ENCODE measurements around the gene PPM1L. TPM values are rescaled to one million over a fixed set of nuclear protein-coding genes. Genes with fewer than 3 reads are reported as not detected.
"Not testable (repeated sequence)": the region's sequence is repeated elsewhere in the genome, so short reads cannot be mapped to it uniquely, and the experiment has no call there.

PPM1L gene
- 24.2 TPM for total RNA-seq
- 20.2 TPM for polyA plus RNA-seq

DNA sequence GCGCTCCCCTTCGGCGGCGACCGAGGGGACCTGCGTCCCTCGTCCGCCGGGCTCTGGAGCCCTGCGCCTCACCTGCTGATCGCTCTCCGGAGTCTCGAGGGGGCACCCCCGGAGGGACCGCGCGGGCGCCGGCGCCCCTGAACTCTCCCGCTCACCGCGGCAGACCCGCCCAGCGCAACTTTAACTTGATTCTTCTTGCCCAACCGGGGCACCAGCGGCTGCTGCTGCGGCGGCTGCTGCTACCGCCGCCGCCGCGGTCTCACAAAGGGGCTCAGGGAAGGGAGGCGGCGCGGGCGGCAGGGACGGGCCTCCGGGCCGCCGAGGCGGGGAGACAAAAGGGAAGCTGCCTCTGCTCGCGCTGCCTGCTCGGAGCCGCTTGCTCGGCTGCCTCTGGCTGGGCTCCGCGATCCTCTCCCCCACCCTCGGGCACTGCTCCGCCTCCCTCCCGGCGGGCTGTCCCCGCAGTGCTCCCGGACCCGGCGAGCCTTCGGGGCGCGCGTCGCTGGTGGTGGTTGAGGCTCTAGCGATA lies at the start of gene PPM1L:
TSS of gene PPM1L (plus strand) at position 456 of the 529 bp plus-strand sequence.
- under 1% methylated on average over 64 of the region's 64 CpGs for WGBS

GRCh38 chr3:160707187-160707794 lies 48.7 kb upstream of the PPM1L start:
- 25% methylated on average over 4 of the region's 4 CpGs for WGBS
- Histone ChIP-seq H3K4me1 (ENCODE audit: insufficient read depth) (no peaks in the 10 kb centered on the region), H3K36me3 (ENCODE audit: insufficient read depth) (no peaks in the 10 kb centered on the region), H3K4me3 (ENCODE audit: low read depth, low read length) (no peak overlapping the region), H3K27ac (ENCODE audit: low read depth) (no peak overlapping the region)
- DNase-seq (ENCODE audit: extremely low spot score) = peak; percentile 7

More for the DNA sequence above, at the start of gene PPM1L:
- peak within 1 kb of the TSS; percentile 90 for H3K27ac ChIP-seq (ENCODE audit: low read depth)
- H3K4me1 ChIP-seq (ENCODE audit: insufficient read depth) = peaks cover 1% of the 10 kb centered on the region
- no peaks in the 10 kb centered on the region for H3K36me3 ChIP-seq (ENCODE audit: insufficient read depth)
- peak within 1 kb of the TSS; percentile 81 for H3K4me3 ChIP-seq (ENCODE audit: low read depth, low read length)
- DNase-seq (ENCODE audit: extremely low spot score) = peak; percentile 13

DNA sequence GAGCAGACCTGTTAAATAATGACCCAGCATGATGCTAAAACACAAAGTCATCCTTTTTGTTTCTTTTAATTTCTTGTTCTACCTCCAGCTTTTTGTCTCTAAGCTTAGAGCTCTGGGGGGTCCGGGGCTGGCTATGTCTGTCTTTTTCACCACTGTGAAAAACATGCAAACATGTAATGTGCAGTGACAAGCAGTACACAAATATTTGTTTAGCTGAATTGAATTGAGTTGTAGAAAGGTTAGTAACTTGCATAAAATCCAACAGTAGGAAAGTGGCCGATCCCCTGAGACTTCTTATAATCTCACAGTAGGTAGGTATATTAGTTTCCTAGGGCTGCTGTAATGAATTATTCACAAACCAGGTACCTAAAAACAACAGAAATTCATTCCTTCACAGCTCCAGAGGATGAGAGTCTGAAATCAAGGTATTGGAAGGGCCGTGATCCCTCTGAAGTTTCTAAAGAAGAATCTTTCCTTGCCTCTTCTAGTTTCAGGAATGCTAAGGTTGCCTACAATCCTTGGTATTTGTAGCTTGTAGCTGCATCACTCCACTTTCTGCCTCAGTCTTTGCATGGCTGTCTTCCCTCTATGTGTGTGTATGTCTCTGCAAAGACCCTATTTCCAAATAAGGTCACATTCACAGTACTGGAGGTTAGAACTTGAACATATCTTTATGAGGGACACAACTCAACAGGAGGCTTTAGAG lies 46.4 kb upstream of the PPM1L start:
- H3K4me1 ChIP-seq (ENCODE audit: insufficient read depth) = no peaks in the 10 kb centered on the region
- WGBS = 87% methylated on average over 3 of the region's 3 CpGs

GRCh38 chr3:160713144-160713543 lies 42.9 kb upstream of the PPM1L start:
- H3K4me3 ChIP-seq (ENCODE audit: low read depth, low read length); H3K4me1 ChIP-seq (ENCODE audit: insufficient read depth); H3K27ac ChIP-seq (ENCODE audit: low read depth); DNase-seq (ENCODE audit: extremely low spot score); H3K36me3 ChIP-seq (ENCODE audit: insufficient read depth): not testable (repeated sequence)
- 90% methylated on average over 3 of the region's 3 CpGs for WGBS

More for the DNA sequence above, 46.4 kb upstream of the PPM1L start:
- DNase-seq (ENCODE audit: extremely low spot score) = no peak
- H3K36me3 ChIP-seq (ENCODE audit: insufficient read depth) = no peaks in the 10 kb centered on the region
- no peak overlapping the region for H3K27ac ChIP-seq (ENCODE audit: low read depth)
- no peak overlapping the region for H3K4me3 ChIP-seq (ENCODE audit: low read depth, low read length)

- Histone ChIP-seq H3K4me3 (ENCODE audit: low read depth, low read length) (no peak overlapping the region), H3K36me3 (ENCODE audit: insufficient read depth) (no peaks in the 10 kb centered on the region), H3K27ac (ENCODE audit: low read depth) (no peak overlapping the region), H3K4me1 (ENCODE audit: insufficient read depth) (no peaks in the 10 kb centered on the region)
- DNase-seq (ENCODE audit: extremely low spot score) = no peak
- 92% methylated on average over 11 of the region's 11 CpGs for WGBS
These were observed 36.3 kb upstream of the PPM1L start for GRCh38 chr3:160719710-160720109.

DNA sequence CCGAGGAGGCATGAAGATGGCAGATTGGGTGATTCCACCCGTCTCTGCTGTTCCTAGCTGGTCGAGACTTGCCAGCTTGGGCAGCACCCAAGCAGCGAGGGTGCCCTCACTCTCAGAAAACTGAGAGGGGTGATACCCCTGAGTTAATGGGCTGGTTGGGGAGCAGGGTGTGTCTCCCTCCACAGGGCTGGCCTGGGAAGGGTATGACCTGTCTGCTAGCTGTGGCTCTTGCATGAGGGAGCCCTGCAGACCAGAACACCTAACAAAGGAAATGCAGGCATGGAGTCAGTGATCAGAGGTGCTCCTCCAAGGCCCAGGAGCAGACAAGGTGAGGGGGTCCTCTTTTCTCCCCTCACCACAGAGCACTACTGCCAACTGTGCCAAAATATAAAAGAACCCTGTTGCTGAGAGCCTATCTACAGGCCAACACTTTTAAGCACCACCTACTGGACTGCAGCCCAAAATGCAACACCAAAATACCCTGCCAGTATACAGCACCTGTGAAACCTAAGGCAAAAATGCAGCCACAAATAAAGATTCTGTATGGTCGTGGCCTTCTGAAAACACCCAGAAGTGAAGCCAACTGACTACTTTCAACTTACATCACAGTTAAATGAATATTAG lies 35.8 kb upstream of the PPM1L start:
- no peak overlapping the region for H3K4me3 ChIP-seq (ENCODE audit: low read depth, low read length)
- no peaks in the 10 kb centered on the region for H3K4me1 ChIP-seq (ENCODE audit: insufficient read depth)
- no peak overlapping the region for H3K27ac ChIP-seq (ENCODE audit: low read depth)
- H3K36me3 ChIP-seq (ENCODE audit: insufficient read depth) = no peaks in the 10 kb centered on the region
- DNase-seq (ENCODE audit: extremely low spot score) = no peak
- 89% methylated on average over 5 of the region's 5 CpGs for WGBS

DNA sequence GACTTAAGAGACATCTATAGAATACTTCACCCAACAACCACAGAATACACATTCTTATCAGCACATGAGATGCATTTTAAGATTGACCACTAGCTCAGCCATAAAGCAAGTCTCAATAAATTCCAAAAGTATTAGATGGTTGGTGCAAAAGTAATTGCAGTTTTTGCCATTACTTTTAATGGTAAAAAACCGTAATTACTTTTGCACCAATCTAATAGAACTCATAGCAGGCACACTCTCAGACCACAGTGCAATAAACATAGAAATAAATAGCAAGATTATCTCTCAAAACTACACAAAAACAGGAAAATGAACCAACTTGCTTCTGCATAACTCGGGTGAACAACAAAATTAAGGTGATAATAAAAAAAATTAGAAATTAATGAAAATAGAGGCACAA lies 33.7 kb upstream of the PPM1L start:
- Histone ChIP-seq H3K4me1 (ENCODE audit: insufficient read depth) (no peaks in the 10 kb centered on the region), H3K4me3 (ENCODE audit: low read depth, low read length) (no peak overlapping the region), H3K27ac (ENCODE audit: low read depth) (no peak overlapping the region), H3K36me3 (ENCODE audit: insufficient read depth) (no peaks in the 10 kb centered on the region)
- 82% methylated on average over 2 of the region's 2 CpGs for WGBS
- DNase-seq (ENCODE audit: extremely low spot score) = no peak

DNA sequence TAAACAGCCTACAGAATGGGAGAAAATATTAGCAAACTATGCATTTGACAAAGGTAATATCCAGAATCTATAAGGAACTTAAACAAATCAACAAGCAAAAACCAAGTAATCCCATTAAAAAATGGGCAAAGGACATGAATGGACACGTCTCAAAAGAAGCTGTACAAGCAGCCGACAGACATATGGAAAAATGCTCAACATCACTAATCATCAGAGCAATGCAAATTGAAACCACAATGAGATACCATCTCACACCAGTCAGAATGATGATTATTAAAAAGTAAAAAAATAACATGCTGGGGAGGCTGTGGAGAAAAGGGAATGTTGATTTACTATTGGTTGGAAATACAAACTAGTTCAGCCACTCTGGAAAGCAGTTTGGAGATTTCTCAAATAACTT lies 30.7 kb upstream of the PPM1L start:
- DNase-seq (ENCODE audit: extremely low spot score) = no peak
- H3K4me1 ChIP-seq (ENCODE audit: insufficient read depth) = no peaks in the 10 kb centered on the region
- no peak overlapping the region for H3K27ac ChIP-seq (ENCODE audit: low read depth)
- WGBS = 82% methylated on average over 2 of the region's 2 CpGs
- H3K36me3 ChIP-seq (ENCODE audit: insufficient read depth) = no peaks in the 10 kb centered on the region
- no peak overlapping the region for H3K4me3 ChIP-seq (ENCODE audit: low read depth, low read length)

DNA sequence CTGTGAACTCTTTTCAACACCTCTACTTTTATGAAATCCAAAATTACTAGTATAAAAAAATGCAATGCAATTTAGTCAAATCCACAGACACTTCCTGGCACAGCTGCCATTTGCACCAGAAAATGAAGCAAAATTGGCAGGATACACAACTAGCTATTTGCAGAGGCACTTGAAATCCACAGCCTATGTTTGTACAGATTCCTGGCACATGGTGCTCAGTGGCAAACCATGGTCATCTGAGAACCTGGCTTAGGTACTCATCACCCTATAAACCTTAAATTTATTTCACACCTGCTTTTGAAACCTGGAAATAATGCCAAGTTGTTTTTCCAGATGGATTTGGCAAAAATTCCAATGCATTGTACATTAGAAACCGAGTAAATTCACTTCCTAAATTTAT lies 20.2 kb upstream of the PPM1L start:
- no peaks in the 10 kb centered on the region for H3K36me3 ChIP-seq (ENCODE audit: insufficient read depth)
- no peak overlapping the region for H3K27ac ChIP-seq (ENCODE audit: low read depth)
- no peak overlapping the region for H3K4me3 ChIP-seq (ENCODE audit: low read depth, low read length)
- no peaks in the 10 kb centered on the region for H3K4me1 ChIP-seq (ENCODE audit: insufficient read depth)
- 34% methylated on average over 1 of the region's 1 CpG for WGBS
- no peak for DNase-seq (ENCODE audit: extremely low spot score)

DNA sequence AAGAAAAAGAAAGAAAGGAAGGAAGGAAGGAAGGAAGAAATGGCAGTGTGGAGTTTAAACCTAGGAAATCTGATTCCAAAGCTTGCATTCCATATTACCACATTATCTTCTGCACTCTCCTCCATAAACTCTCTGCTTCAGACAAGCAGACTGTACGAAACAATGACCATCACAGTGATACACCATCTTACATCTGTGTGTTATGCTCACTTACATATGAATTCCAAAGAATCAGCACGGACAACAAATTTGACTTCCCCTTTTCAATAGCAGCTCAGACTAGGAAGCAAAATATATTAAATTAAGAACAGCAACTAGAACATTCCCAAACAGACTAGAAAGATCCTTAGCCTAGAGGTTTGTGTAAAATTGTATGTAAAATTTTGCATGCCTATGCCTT lies 18.0 kb upstream of the PPM1L start:
- H3K27ac ChIP-seq (ENCODE audit: low read depth) = no peak overlapping the region
- no peak for DNase-seq (ENCODE audit: extremely low spot score)
- H3K4me1 ChIP-seq (ENCODE audit: insufficient read depth) = no peaks in the 10 kb centered on the region
- H3K36me3 ChIP-seq (ENCODE audit: insufficient read depth) = no peaks in the 10 kb centered on the region
- 65% methylated on average over 2 of the region's 2 CpGs for WGBS
- H3K4me3 ChIP-seq (ENCODE audit: low read depth, low read length) = no peak overlapping the region

DNA sequence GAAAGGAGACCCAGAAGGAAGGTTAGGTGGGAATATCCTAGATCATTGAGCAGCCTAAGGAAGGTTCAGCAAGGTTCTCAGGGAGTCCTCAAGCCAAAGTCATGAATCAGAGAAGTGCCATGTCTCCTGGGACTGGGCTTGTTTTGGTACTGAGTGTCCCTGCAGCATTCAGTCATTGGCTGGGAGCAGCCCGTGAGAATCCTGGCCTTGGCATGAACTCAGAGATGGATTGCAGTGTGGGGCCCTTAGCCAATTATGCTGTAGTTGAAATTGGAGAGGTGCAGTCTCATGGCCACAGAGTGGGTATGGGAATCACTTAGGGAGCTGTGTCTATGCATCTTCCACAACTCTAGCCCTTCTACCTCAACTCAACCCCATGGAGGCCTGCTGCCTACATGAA lies 17.0 kb upstream of the PPM1L start:
- DNase-seq (ENCODE audit: extremely low spot score) = no peak
- no peak overlapping the region for H3K27ac ChIP-seq (ENCODE audit: low read depth)
- H3K4me3 ChIP-seq (ENCODE audit: low read depth, low read length) = no peak overlapping the region
- no peaks in the 10 kb centered on the region for H3K4me1 ChIP-seq (ENCODE audit: insufficient read depth)
- WGBS = 26% methylated on average over 1 of the region's 1 CpG
- no peaks in the 10 kb centered on the region for H3K36me3 ChIP-seq (ENCODE audit: insufficient read depth)

DNA sequence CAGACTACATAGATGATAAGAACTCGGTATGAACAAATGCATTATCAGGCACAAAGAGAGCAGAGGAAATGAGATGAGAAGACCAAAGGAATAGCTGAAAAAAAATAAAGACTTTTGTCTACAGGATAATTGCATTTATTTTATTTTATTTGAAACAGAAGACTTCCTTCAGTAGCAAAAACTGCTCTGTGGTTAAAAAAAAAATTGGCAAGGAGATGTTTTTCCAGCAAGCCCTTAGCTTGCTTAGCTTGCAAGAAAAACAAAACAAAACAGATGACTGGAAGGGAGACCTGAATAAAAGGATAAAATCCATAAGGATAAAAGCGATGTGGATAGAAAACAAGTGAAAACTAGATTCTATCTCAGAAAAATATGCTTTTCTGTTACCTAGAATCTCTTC lies 9.1 kb upstream of the PPM1L start:
- H3K4me1 ChIP-seq (ENCODE audit: insufficient read depth) = no peaks in the 10 kb centered on the region
- H3K4me3 ChIP-seq (ENCODE audit: low read depth, low read length) = no peak overlapping the region
- no peak for DNase-seq (ENCODE audit: extremely low spot score)
- no peaks in the 10 kb centered on the region for H3K36me3 ChIP-seq (ENCODE audit: insufficient read depth)
- WGBS = 60% methylated on average over 2 of the region's 2 CpGs
- no peak overlapping the region for H3K27ac ChIP-seq (ENCODE audit: low read depth)

- Histone ChIP-seq H3K27ac (ENCODE audit: low read depth) (no peak overlapping the region), H3K4me3 (ENCODE audit: low read depth, low read length) (no peak overlapping the region), H3K4me1 (ENCODE audit: insufficient read depth) (no peaks in the 10 kb centered on the region), H3K36me3 (ENCODE audit: insufficient read depth) (no peaks in the 10 kb centered on the region)
- DNase-seq (ENCODE audit: extremely low spot score) = no peak
- WGBS = 33% methylated on average over 1 of the region's 1 CpG
These were observed 8.6 kb upstream of the PPM1L start for GRCh38 chr3:160747422-160747821.

- DNase-seq (ENCODE audit: extremely low spot score) = no peak
- WGBS = 56% methylated on average over 2 of the region's 2 CpGs
- H3K4me1 ChIP-seq (ENCODE audit: insufficient read depth) = no peaks in the 10 kb centered on the region
- no peak overlapping the region for H3K27ac ChIP-seq (ENCODE audit: low read depth)
- H3K4me3 ChIP-seq (ENCODE audit: low read depth, low read length) = no peak overlapping the region
- no peaks in the 10 kb centered on the region for H3K36me3 ChIP-seq (ENCODE audit: insufficient read depth)
These were observed 7.8 kb upstream of the PPM1L start for GRCh38 chr3:160748231-160748630.
